KBM-7 (cell line): ENCODE results near the gene LRRC38.
"Not testable (repeated sequence)": the region's sequence is repeated elsewhere in the genome, so short reads cannot be mapped to it uniquely, and the experiment has no call there.

Experiments used
- DNase-seq: peaks from one replicate; pipeline ENCODE4 v3.0.0-alpha.2; 2015
- in situ Hi-C: fragments of 300-500 bp; cut with MboI; formaldehyde crosslinking; loops from 2 replicates; pipeline ENCODE4 v1.14.3; 2020; ENCODE audit warnings: low sequenced_read_pairs, low pct_unique_long_range_greater_than_20kb, mixed read lengths

LRRC38 gene, protein sequence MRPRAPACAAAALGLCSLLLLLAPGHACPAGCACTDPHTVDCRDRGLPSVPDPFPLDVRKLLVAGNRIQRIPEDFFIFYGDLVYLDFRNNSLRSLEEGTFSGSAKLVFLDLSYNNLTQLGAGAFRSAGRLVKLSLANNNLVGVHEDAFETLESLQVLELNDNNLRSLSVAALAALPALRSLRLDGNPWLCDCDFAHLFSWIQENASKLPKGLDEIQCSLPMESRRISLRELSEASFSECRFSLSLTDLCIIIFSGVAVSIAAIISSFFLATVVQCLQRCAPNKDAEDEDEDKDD

DNA sequence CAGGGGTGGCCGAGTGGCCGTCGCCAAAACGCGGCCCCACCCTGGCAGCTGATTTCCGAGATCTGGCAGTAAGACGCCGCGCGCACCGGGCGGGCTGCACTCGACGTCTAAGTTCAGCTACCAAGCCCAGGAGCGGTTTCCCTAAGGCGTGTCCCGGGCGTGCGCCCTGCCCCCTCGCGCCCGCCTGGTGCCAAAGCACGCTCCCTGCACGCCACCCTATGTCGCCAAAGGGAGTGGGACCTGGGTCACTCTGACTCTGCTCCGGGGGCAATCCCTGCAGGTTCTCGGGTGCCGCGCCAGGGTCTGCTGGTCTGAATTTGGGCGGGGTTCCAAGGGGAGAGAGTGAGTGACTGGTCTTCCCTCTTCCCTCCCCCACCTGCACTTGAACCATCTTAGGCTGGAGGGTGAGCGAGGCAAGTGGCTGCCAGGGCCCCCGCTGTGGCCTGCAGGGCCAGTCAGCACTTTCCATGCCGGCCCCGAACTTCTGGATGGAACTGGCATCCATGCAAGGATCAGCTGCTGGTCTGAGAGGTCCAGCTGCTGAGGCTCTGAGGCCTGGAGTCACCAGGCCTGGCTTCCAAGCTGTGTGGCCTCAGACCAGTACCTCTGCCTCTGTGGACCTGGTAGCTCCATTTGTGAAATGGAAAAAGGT lies at the start of gene LRRC38:
Gene LRRC38, minus strand, starts transcription at position 109 of the 652 bp plus-strand sequence. CDS start 410 bp downstream, outside the sequence.
- in situ Hi-C loops, result no loop called here
- DNase-seq, result no peak

DNA sequence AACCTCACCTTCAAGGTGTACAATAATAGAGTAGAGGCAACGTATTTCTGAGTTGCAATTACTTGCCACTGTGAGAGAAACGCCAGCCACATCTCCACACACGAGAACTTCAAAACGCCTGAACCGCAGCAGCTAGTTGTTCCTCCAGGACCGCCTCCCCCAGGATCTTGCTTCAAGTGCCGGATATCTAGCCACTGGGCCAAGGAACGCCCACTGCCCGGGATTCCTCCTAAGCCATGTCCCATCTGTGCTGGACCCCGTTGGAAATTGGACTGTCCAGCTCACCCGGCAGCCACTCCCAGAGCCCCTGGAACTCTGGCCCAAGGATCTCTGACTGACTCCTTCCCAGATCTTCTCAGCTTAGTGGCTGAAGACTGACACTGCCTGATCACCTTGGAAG lies 49.2 kb upstream of the LRRC38 start:
- DNase-seq, in situ Hi-C loops: not testable (repeated sequence)

DNA sequence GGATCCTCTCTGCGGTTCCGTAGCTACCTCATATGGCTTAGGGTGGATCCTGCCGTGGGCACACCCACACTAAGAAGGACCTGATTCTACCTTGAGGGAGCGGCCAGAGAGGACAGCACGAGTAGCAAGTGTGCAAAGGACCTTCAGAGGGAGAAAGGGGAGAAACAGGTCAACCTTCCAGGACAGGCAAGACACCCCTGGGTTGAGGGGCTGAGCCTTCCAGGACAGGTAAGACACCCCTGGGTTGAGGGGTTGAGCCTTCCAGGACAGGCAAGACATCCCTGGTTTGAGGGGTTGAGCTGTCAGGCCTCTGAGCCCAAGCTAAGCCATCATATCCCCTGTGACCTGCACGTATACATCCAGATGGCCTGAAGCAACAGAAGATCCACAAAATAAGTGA lies 46.7 kb upstream of the LRRC38 start:
- in situ Hi-C loops, result no loop called here

DNA sequence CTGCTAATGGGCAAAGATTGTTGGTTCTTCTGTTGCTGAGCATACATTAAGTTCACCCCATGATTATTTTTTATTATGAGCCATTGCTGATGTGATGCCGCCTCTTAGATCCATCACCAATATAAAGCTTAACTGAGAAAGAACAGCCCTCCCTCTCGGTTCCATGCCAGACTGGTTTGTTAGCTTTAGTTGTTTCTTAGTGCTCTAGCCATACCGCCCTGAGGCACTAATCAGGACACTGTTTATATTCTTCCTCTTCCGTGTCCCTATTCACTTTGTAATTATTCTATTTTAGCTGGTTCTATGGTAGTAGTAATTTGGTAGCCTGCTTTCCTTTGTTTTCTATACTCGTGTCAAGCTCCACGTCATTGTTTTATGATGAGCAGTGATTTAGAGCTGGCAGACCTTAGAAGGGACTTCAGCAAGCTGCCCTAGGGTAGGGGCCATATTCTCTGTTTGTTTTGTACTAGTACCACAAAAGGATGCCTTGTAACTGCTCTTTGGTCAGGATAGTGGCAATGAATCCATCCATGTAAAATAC lies 42.5 kb upstream of the LRRC38 start:
- no peak for DNase-seq
- in situ Hi-C loops, result no loop called here

More for the DNA sequence above, 46.7 kb upstream of the LRRC38 start:
- no peak for DNase-seq

DNA sequence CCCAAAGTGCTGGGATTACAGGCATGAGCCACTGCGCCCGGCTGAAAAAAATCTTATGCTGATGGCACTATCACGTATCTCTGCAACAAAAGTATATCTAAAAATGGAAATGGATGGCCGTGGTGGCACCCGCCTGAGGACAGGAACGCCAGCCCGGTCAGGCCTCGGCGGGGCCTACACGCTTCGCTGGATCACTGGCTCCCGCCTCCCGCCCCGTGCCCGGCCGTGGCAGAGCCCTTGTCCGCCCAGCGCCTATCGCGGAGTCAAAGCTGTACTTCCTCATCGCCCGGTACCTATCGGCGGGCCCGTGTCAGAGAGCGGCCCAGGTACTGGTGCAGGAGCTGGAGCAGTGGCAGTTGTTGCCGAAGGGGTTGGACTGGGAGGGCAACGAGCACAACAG lies 41.0 kb upstream of the LRRC38 start:
- in situ Hi-C loops, result no loop called here
- no peak for DNase-seq

DNA sequence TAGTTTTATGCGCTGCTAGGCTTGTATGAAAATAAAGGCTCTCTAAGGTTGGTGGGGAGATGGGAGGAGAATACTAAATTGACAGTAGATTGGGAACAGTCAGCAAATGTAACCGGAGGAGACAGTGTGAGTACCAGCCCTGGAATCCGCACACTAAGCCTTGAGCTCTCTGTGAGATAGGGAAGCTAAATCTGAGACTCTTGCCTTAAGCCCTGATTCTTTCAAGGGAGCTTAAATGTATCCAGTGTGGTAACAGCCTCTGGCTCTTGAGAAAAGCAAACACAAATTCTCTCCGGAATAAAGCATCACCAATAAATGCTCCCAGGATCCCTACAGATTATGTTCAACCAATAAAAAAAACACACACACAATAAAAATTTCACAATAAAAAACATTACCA lies 36.9 kb upstream of the LRRC38 start:
- DNase-seq, result no peak
- in situ Hi-C loops, result no loop called here

DNA sequence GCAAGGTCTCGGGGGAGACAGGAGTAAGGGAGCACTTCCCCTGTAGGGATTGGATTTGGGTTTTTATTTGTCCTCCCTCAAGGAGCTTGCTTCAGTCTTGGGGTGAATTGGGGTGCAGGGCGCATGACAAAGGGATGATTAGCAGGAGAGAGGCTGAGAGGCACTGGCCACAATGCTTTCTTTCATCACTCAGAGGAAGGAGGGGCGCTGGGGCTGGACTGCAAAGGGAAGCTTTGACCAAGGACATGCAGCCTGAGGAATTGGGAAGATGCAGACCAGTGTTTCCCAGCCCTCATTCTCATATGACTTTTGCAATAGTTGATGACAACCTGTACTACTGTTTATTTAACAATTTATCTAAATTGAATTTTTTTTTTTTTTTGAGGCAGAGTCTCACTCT lies 35.7 kb upstream of the LRRC38 start:
- DNase-seq, result no peak
- in situ Hi-C loops, result no loop called here

DNA sequence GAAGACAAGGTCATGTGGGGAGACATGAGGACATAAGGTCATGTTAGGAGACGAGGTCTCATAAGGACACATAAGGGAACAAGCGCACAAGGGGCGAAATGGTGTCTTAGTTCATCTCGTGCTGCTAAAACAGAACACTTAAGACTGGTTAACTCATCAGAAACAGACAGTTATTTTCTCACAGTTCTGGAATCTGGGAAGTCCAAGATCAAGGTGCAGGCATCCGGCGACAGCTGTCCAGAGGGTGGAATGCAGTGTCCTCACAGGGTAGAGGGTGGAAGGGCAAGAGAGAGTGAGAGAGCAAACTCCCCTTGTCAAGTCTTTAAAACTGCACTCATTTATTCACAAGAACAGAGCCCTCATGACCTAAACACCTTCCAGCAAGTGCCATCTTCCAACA lies 35.2 kb upstream of the LRRC38 start:
- in situ Hi-C loops, result no loop called here
- DNase-seq, result no peak

DNA sequence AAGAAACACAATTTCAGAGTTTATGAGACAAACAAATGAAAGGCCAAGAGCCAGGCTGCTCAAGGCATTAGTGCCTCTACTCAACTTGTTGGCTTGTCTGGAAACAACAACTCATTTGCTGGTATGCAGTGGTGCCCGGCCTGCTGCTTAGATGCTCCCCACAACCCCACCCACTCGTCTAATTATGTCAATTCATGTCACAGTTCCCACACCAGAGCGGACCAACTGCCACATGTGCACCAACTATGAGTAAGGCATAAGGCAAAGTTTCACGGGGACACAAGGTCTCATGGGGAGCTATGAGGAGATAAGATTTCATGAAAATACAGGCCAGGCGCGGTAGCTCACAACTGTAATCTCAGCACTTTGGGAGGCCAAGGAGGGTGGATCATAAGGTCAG lies 34.5 kb upstream of the LRRC38 start:
- in situ Hi-C loops, result no loop called here
- DNase-seq, result no peak

DNA sequence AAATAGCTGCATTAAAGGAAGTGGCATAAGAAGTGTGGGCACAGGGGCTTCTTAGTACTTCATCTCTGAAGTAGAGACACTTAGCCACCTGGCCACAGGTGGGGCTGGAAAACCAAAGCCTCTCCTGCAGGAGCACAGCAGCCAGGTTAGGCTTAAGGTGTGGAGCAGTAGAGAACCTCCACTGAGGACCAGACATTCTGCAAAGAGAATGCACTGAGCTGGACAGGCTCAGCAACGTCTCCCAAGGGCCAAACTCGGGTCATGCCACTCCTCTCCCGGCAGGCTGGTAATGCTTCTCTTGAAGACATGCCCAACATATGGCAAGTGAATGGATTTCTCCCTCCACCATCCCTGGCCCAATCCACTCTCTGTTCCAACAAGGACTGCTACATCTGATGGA lies 33.0 kb upstream of the LRRC38 start:
- in situ Hi-C loops, result no loop called here
- DNase-seq, result no peak

DNA sequence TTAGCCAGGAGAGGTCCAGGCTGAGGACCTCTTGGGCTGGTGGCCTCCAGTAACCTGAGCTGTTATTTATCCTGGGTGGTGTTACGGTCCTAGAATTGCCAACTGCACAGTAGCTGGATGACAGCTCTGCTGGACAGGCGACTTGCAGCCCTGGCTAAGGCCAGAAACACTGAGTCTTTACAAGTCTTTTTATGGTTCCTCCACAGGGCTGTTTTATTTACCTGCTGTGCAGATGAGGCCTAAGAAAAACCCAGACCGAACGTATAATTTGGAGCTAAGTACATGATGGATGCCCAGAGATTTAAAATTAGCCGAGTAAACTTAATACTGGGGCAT lies 30.4 kb upstream of the LRRC38 start:
- DNase-seq, result no peak
- in situ Hi-C loops, result no loop called here

DNA sequence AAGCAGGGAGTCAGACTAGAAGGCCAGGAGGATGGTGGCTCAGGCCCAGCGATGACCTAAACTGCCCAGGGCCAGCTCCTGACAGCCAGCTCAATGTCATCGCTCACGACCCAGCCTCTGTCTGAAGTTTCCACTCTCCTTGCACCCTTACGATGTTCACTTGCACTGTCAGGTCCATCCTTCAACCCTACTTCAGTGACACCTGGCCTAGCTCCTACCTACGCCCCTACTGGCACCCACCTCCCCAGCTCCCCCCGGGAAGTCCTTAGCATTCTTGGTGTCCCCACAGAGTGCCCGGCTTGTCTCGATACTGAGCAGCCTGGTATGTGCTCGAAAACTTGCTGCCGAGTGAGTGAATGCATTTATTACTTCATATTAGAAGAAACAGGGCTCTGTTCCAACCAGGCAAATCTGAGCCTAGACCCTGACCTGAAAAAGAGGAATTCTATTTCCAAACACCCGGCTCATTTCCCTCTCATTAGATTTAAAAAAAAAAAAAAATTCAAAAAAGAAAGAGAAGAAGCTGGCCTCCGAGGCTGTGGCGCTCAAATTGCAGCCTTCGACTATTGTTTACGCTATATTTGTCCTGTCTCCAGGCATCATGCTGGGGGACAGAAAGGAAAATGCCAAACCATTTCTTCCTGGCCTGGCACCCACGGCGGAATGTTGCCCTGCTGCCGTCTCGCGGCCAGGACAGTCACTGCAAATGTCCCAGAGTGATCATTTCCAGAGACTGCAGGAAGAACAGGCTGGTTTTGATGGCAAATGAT lies 29.8 kb upstream of the LRRC38 start:
- DNase-seq, result no peak
- in situ Hi-C loops, result no loop called here

DNA sequence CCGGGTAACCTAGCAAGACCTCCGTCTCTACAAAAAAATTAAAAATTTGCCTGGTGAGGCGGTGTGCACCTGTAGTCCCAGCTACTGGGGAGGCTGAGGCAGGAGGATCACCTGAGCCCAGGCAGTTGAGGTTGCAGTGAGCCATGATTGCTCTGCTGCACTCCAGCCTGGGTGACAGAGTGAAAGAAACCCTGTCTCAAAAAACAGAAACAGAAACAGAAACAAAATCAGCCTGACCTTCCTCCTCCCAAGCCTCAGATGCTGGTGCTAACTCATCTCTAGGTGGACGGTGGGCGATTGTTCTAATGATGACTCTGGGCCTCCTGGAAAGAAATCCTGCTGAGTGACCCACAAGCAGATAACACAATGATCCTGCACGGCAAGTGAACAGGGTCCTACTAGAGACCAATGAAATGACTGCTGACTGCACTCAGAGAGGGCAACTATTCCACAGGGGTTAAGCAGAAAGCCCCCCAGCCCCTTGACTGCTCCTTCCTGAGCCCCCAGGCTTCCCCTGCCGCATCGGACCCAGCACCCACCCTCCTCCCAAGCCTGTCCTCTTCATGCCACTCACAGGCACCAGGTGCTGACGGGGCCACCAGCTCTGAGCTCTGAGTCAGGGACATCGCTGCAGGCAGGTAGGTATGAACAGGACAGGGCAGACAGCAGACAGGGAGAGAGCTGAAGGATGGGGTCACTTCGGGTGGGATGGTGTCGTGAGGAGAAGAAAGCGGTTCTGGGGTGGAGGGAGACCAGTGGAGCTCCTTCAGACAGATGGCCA lies 27.8 kb upstream of the LRRC38 start:
- in situ Hi-C loops, result no loop called here
- no peak for DNase-seq

DNA sequence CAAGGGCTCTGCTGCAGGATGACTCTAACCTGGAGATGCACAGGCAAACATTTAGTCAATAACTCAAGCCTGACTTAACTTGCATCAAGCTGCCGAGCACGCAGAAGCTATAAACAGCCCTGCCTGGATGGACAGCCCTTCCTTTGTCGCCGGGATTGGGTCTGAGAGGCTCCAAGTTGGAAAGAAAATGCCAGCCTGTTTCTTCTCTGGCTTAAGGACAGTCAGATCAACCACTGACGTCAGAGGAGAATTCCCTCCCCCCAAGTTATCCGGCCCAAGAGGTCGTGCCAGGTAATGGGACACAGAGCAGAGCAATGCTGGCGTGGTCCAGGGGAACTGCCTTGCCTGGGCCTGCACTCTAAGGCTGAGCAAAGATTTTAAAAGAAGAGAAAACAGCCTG lies 27.1 kb upstream of the LRRC38 start:
- no peak for DNase-seq
- in situ Hi-C loops, result no loop called here

DNA sequence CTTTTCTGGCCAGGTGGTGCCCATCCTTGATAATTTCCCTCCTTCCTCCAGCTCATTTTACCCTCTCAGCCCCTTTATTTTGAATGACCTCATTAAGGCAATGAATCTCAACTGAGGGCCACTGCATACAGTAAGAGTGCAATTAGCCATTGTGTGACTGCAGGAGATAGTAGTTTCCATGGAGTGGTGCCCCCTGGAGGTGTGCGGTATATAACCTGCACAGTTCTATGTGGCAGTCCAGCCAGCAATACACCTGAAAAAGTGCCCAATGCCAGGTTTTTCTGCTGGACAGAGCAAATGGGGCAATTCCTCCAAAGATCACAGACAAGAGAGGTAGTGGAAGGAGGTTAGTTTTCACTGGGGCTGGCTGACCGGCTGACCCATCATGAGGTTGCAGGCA lies 25.9 kb upstream of the LRRC38 start:
- in situ Hi-C loops, result no loop called here
- no peak for DNase-seq

DNA sequence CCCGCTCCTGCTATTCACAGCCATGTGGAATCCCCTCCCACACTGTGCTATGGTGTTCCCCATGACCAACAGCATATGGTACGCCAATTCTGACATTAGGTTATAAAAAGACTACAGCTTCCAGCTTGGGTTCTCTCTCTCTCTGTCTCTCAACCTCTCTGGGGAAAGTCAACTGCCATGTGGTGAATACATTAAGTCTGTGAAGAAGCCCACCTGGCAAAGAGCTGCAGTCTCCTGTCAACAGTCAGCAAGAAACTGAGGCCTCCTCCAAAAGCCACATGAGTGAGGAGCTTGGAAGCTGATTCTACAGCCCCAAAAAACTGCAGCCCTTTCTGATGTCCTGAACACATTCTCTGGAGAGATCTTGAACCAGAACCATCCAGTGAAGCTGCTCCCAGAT lies 25.0 kb upstream of the LRRC38 start:
- DNase-seq, result no peak
- in situ Hi-C loops, result no loop called here

DNA sequence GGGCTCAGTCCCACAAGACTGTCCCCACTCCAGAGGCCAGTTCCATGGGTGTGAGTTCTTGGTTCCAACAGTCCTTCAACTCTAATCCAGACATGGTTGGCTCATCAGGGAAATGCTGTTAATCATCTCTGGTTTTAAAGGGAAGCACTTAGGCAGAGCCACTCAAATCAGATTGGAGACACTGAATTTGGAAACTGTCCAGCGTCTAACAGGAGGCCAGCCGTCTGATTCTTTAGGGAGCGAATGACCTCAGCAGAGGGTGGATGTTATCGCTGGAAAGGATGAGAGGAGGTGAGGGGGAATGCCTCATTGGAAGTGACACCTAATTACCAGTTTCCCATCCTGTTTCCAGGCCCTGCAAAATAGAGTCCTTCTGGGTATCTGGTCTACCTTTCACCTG lies 22.8 kb upstream of the LRRC38 start:
- no peak for DNase-seq
- in situ Hi-C loops, result no loop called here

DNA sequence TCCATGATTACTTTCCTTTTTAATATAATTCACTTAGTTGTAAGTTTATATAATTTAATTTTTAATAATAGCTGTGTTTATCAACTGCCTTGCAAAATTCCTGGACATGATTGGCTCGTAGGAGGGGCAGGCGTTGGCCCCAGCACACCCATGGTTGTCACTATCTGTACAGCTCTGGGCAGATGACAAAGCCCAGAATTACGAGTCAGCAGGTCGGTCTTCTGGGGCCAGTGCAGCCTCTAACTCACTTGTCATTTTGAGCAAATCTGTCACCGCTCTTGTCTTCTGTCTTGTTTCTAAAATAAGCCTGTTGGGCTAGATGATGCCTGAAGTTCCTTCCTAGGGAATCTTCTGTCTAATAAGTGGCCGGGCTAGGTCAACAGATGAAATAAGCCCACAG lies 21.4 kb upstream of the LRRC38 start:
- in situ Hi-C loops, result no loop called here
- no peak for DNase-seq

DNA sequence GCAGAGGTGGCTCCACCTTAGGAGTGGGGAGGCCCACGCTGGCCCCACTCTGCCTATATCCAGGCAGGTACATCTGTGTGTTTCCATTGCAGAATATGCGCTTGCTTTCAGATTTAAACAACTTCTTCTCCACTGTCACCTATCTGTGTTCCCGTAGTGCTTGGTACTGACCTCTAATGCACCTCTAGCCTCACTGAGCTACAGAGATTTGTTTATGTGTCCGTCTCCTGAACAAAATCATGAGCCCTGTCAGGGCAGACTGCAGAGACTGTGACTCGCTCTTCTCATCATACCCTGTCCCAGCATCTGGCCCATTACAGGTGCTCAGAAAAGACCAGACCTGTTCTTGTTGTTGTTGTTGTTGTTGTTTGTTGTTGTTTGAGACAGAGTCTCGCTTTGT lies 14.5 kb upstream of the LRRC38 start:
- in situ Hi-C loops, result no loop called here

More for the DNA sequence above, 14.5 kb upstream of the LRRC38 start:
- DNase-seq, result no peak
